HCT116 (cell line): ENCODE measurements around the gene MAP4K1. TPM values are rescaled to one million over a fixed set of nuclear protein-coding genes. Genes with fewer than 3 reads are reported as not detected.
A peak's percentile ranks its signal among the peaks of the same experiment; 100 is the strongest.

Experiments used
- ATAC-seq: fragments of 200-7000 bp; cut with Tn5 transposase; 2 replicates; pipeline ENCODE4 v1.9.1; 2020; ENCODE audit warnings: mild to moderate bottlenecking, moderate library complexity
- BruUV-seq: library from RNA; stranded (reverse); fragments of 400-500 nt; replicated peaks from 2 replicates; lab custom pipeline; 2021; lab: Mats Ljungman, UMichigan
- CTCF ChIA-PET: fragments of 300-600 bp; sonication (Branson Sonifier 250); formaldehyde crosslinking; loops from one replicate; lab custom pipeline; 2021; ENCODE audit warnings: antibody characterized with exemption; lab: Charles Lee
- POLR2A ChIA-PET: fragments of 300-600, 350-600 bp; sonication (Branson Sonifier 250); formaldehyde crosslinking; loops from one replicate; lab custom pipeline; 2021; ENCODE audit warnings: antibody characterized with exemption; lab: Charles Lee
- RAD21 ChIA-PET, 2 experiments: fragments of 300-600 bp; sonication (Branson Sonifier 250); formaldehyde crosslinking; loops; one replicate each; lab custom pipeline; 2023; ENCODE audit warnings: low total read pairs in 2 of 2; ENCODE audit not compliant: uncharacterized antibody in 2 of 2, unreplicated experiment in 2 of 2, low non-redundant PET in 1 of 2; lab: Charles Lee
- DNase-seq: peaks from one replicate; pipeline ENCODE4 v3.0.0-alpha.2; 2010; ENCODE audit warnings: low read depth, low spot score
- H2AFZ ChIP-seq: fragments of 200-600 bp; shearing (Covaris generic), sonication (generic); 2 replicates; pipeline ENCODE4 v1.6.1; 2017; ENCODE audit warnings: low read depth, mixed run types, mixed read lengths, antibody characterized with exemption, low read length; ENCODE audit not compliant: poor library complexity, severe bottlenecking
- H3K27ac ChIP-seq: 2 replicates; pipeline ENCODE4 v1.5.1; 2012; ENCODE audit warnings: low read depth, low read length
- H3K27me3 ChIP-seq: fragments of 200-600 bp; sonication (generic); 2 replicates; pipeline ENCODE4 v1.6.1; 2016; ENCODE audit warnings: mixed run types, low read length, mixed read lengths; ENCODE audit not compliant: insufficient read depth
- H3K36me3 ChIP-seq, 2 experiments: fragments of 200-500 bp in 1 of 2; fragments of 200-600 bp in 1 of 2; sonication (Bioruptor generic) in 1 of 2; sonication (generic) in 1 of 2; 2 replicates each; pipeline versions ENCODE4 v1.5.1 to v1.6.1; 2014 to 2016; ENCODE audit warnings: low read length in 2 of 2, inconsistent platforms in 1 of 2, mixed read lengths in 1 of 2, mixed run types in 1 of 2; ENCODE audit not compliant: insufficient read depth in 2 of 2, control insufficient read depth in 1 of 2
- H3K4me1 ChIP-seq, 2 experiments: fragments of 200-600 bp in 1 of 2; sonication (generic) in 1 of 2; 2 replicates each; pipeline versions ENCODE4 v1.5.1 to v1.6.1; 2012 to 2017; ENCODE audit warnings: low read length in 2 of 2, inconsistent platforms in 1 of 2, mild to moderate bottlenecking in 1 of 2, mixed read lengths in 1 of 2, mixed run types in 1 of 2, moderate library complexity in 1 of 2; ENCODE audit not compliant: insufficient read depth in 2 of 2, control insufficient read depth in 1 of 2
- H3K4me2 ChIP-seq: fragments of 200-600 bp; sonication (generic); 2 replicates; pipeline ENCODE4 v1.6.1; 2017; ENCODE audit warnings: mixed run types, low read length, mixed read lengths
- H3K4me3 ChIP-seq, 2 experiments: fragments of 200-600 bp in 1 of 2; sonication (generic) in 1 of 2; replicated peaks in 1 of 2; 2 replicates each; pipeline ENCODE4 v1.5.1; 2011 to 2016; ENCODE audit warnings: low read length in 2 of 2, control low read depth in 1 of 2, low read depth in 1 of 2, mild to moderate bottlenecking in 1 of 2, mixed read lengths in 1 of 2, mixed run types in 1 of 2
- H3K79me2 ChIP-seq: fragments of 200-600 bp; sonication (generic); 2 replicates; pipeline ENCODE4 v1.6.1; 2017; ENCODE audit warnings: mild to moderate bottlenecking, mixed run types, low read length, moderate library complexity, mixed read lengths; ENCODE audit not compliant: insufficient read depth
- H3K9ac ChIP-seq: fragments of 200-600 bp; sonication (generic); 2 replicates; pipeline ENCODE4 v1.6.1; 2016; ENCODE audit warnings: low read length, mixed read lengths
- H3K9me2 ChIP-seq: fragments of 200-600 bp; sonication (generic), shearing (Covaris generic); 2 replicates; pipeline ENCODE4 v1.6.1; 2017; ENCODE audit warnings: mixed run types, mild to moderate bottlenecking, moderate library complexity; ENCODE audit not compliant: insufficient read depth
- H3K9me3 ChIP-seq, 2 experiments: fragments of 200-500 bp in 1 of 2; fragments of 200-600 bp in 1 of 2; sonication (Bioruptor generic) in 1 of 2; sonication (generic) in 1 of 2; 2 replicates each; pipeline ENCODE4 v1.6.1; 2014 to 2017; ENCODE audit warnings: low read length in 2 of 2, mixed read lengths in 2 of 2, inconsistent platforms in 1 of 2, low read depth in 1 of 2, mild to moderate bottlenecking in 1 of 2, mixed run types in 1 of 2, moderate library complexity in 1 of 2; ENCODE audit not compliant: control insufficient read depth in 1 of 2, insufficient read depth in 1 of 2
- H4K20me1 ChIP-seq: fragments of 200-600 bp; sonication (generic), shearing (Covaris generic); 2 replicates; pipeline ENCODE4 v1.6.1; 2017; ENCODE audit warnings: mixed run types, mild to moderate bottlenecking, moderate library complexity; ENCODE audit not compliant: insufficient read depth
- EZH2 ChIP-seq: fragments of 200-600 bp; sonication (generic); IDR thresholded peaks from 2 replicates; pipeline ENCODE4 v1.6.1; 2017; ENCODE audit warnings: antibody characterized with exemption, mixed run types
- FOSL1 ChIP-seq: IDR thresholded peaks from 2 replicates; pipeline ENCODE4 v1.6.1; 2012; ENCODE audit warnings: low read depth
- JUND ChIP-seq: IDR thresholded peaks from 2 replicates; pipeline ENCODE4 v1.6.1; 2012
- POLR2A ChIP-seq: IDR thresholded peaks from 2 replicates; pipeline ENCODE4 v1.7.0; 2011; ENCODE audit warnings: borderline replicate concordance; ENCODE audit not compliant: insufficient read depth, insufficient read length; ENCODE audit errors: extremely low read depth
- POLR2AphosphoS5 ChIP-seq: IDR thresholded peaks from 2 replicates; pipeline ENCODE4 v1.6.1; 2011; ENCODE audit warnings: mild to moderate bottlenecking, low read depth, low read length, moderate library complexity
- SIN3A ChIP-seq: IDR thresholded peaks from 2 replicates; pipeline ENCODE4 v1.6.1; 2012; ENCODE audit warnings: low read depth
- SRF ChIP-seq: IDR thresholded peaks from 2 replicates; pipeline ENCODE4 v1.6.1; 2012; ENCODE audit warnings: low read depth
- ZFX ChIP-seq: fragments of 450-650 bp; IDR thresholded peaks from 2 replicates; pipeline ENCODE4 v1.6.1; 2017
- ZNF274 ChIP-seq: fragments of 200-500 bp; sonication (Bioruptor generic); IDR thresholded peaks from 2 replicates; pipeline ENCODE4 v1.6.1; 2014; ENCODE audit warnings: mild to moderate bottlenecking, low read depth, low read length, inconsistent platforms
- intact Hi-C: fragments of 100-400 bp; cut with micrococcal nuclease; formaldehyde crosslinking; loops from 2 replicates; pipeline ENCODE4 v1.10.0; 2022
- total RNA-seq: library from RNA; stranded (reverse); gene quantifications from one replicate; pipeline ENCODE4 v1.2.1, GENCODE V29; 2021; ENCODE audit not compliant: unreplicated experiment
- TF ChIP-seq, protein P1 (sequence below): IDR thresholded peaks from 2 replicates; pipeline ENCODE4 v1.6.1; 2012; ENCODE audit warnings: low read depth
- TF ChIP-seq, protein P2 (sequence below): IDR thresholded peaks from 2 replicates; pipeline ENCODE4 v1.6.1; 2012
- TF ChIP-seq, protein P3 (sequence below): IDR thresholded peaks from 2 replicates; pipeline ENCODE4 v1.6.1; 2012

The MAP4K1 gene
- total RNA-seq, 1 experiment from 2014 or later: 9.1 TPM

- Histone ChIP-seq H4K20me1 (no peaks in the 10 kb centered on the region), H3K4me2 (peak overlapping the region; percentile 61), H3K27ac (peak overlapping the region; percentile 35; the same call in 1 of the 2 replicates), H3K27me3 (no peaks in the 10 kb centered on the region), H3K36me3 (no peaks in the 10 kb centered on the region), H3K9me3 (no peaks in the 10 kb centered on the region), H3K9ac (peak overlapping the region; percentile 38; the same call in 1 of the 2 replicates), H3K9me2 (no peaks in the 10 kb centered on the region), H3K4me3 (peak overlapping the region in 1 of 2 experiments; percentile 35; a peak in 1 of 4 replicates), H3K79me2 (no peaks in the 10 kb centered on the region)
- RAD21 ChIA-PET: no interaction called here
- POLR2A ChIA-PET: no interaction called here
- DNase-seq: no peak
- intact Hi-C loops: no loop called here
- CTCF ChIA-PET: no interaction called here
- peak; percentile 70 for ATAC-seq
- TF ChIP-seq, protein P1, sequence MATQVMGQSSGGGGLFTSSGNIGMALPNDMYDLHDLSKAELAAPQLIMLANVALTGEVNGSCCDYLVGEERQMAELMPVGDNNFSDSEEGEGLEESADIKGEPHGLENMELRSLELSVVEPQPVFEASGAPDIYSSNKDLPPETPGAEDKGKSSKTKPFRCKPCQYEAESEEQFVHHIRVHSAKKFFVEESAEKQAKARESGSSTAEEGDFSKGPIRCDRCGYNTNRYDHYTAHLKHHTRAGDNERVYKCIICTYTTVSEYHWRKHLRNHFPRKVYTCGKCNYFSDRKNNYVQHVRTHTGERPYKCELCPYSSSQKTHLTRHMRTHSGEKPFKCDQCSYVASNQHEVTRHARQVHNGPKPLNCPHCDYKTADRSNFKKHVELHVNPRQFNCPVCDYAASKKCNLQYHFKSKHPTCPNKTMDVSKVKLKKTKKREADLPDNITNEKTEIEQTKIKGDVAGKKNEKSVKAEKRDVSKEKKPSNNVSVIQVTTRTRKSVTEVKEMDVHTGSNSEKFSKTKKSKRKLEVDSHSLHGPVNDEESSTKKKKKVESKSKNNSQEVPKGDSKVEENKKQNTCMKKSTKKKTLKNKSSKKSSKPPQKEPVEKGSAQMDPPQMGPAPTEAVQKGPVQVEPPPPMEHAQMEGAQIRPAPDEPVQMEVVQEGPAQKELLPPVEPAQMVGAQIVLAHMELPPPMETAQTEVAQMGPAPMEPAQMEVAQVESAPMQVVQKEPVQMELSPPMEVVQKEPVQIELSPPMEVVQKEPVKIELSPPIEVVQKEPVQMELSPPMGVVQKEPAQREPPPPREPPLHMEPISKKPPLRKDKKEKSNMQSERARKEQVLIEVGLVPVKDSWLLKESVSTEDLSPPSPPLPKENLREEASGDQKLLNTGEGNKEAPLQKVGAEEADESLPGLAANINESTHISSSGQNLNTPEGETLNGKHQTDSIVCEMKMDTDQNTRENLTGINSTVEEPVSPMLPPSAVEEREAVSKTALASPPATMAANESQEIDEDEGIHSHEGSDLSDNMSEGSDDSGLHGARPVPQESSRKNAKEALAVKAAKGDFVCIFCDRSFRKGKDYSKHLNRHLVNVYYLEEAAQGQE: no peak
- TF ChIP-seq ZFX: peak; percentile 59; the same call in 1 of the 2 replicates
- TF ChIP-seq, protein P2, sequence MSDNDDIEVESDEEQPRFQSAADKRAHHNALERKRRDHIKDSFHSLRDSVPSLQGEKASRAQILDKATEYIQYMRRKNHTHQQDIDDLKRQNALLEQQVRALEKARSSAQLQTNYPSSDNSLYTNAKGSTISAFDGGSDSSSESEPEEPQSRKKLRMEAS: peak; percentile 65
- TF ChIP-seq, all 23 proteins: peak for 2
- Histone ChIP-seq H2AFZ (no peak overlapping the region), H3K4me1 (peaks cover 2 to 16% of the 10 kb centered on the region in 2 experiments; a peak in 3 of 4 replicates)
- BruUV-seq: no TSS peak
Measured at GRCh38 chr19:38564981-38565690, 52.6 kb downstream of the MAP4K1 start.

GRCh38 chr19:38563475-38563874 is 54.3 kb downstream of the MAP4K1 start:
- Histone ChIP-seq H3K27me3 (no peaks in the 10 kb centered on the region), H3K4me3 (no peak overlapping the region), H3K79me2 (no peaks in the 10 kb centered on the region), H3K9ac (no peak overlapping the region), H3K9me3 (no peaks in the 10 kb centered on the region), H3K4me2 (no peak overlapping the region), H4K20me1 (no peaks in the 10 kb centered on the region), H3K36me3 (no peaks in the 10 kb centered on the region), H2AFZ (no peak overlapping the region), H3K4me1 (peaks cover 2 to 12% of the 10 kb centered on the region in 2 experiments; a peak in 3 of 4 replicates), H3K27ac (no peak overlapping the region), H3K9me2 (no peaks in the 10 kb centered on the region)
- intact Hi-C loops: no loop called here
- TF ChIP-seq EZH2: no peak
- no peak for TF ChIP-seq POLR2AphosphoS5
- TF ChIP-seq, protein P3, sequence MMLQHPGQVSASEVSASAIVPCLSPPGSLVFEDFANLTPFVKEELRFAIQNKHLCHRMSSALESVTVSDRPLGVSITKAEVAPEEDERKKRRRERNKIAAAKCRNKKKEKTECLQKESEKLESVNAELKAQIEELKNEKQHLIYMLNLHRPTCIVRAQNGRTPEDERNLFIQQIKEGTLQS: no peak
- TF ChIP-seq JUND: no peak
- no peak for TF ChIP-seq SIN3A
- TF ChIP-seq FOSL1: no peak
- no peak for TF ChIP-seq SRF
- no peak for TF ChIP-seq ZNF274
- TF ChIP-seq POLR2A: no peak
- no TSS peak for BruUV-seq
- ATAC-seq (no peak), DNase-seq (no peak)
- POLR2A ChIA-PET: interaction anchor here (1.1 kb wide), 1 partner anchor 18 kb away, joined by 5 read pairs; no protein-coding TSS in a partner anchor
- RAD21 ChIA-PET: no interaction called here
- CTCF ChIA-PET: no interaction called here
